ENCODE data around the gene PARD3B.

DNA sequence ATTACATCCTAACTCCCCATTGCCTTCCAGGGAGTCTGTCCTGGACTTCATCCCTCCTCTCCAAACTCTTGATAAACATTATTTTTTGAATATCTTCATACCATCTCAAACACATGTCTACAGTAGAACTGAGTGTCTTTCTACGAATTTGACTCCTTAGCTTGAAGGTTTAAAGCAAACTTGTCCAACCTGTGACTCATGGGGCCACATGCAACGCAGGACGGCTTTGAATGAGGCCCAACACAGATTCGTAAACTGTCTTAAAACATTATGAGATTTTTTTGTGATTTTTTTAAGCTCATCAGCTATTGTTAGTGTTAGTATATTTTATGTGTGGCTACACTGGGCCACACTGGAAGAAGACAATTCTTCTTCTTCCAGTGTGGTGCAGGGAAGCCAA, 98.1 kb downstream of the PARD3B start:
- TF ChIP-seq POLR2A (IDR thresholded peaks at IDR 0.05; ENCODE audit: low read depth, low read length), result no peak
- no peak for TF ChIP-seq PAX5 (IDR thresholded peaks at IDR 0.05; ENCODE audit: insufficient read depth, low read length, severe bottlenecking)

Measured in GM12891 (cell line).